Dedifferentiated amniotic fluid mesenchymal stem cell (primary cell): Measurements from ENCODE around the gene S100A5.
A peak's percentile ranks its signal among the peaks of the same experiment; 100 is the strongest.

Experiments
- DNase-seq: peaks from one replicate; pipeline ENCODE4 v3.0.0-alpha.2; 2016; ENCODE audit errors: extremely low spot score

Gene S100A5

DNA sequence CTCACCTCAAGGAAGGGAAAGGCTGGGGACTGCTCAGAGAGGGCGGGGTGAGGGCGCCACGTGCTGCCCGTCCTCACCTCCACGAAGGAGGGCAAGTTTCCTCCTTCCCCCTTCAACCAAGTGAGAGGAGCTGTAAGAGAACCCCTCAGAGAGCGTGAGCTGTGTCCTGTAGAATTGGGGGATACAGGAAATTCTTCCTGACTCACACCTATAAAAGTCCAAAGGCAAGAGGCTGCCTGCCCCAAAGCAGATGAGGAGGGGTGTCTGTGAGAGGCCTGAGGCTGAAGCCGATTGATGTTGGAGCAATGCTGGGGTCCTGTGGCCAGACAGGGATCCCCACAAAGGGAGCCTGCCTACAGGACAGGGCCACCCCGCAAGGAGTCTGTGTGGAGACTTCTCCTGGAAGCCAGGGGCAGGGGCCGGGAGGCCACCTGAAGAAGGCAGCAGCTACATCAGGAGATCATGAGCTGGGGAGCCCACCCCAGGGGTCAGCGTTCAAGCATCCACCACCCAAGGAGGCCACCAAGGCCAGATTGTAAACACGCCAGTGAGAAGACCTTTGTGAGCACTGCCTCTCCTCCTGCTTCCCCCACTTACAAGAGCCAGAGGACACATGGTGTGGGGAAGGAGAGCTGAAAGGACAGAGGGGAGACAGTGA, 32.7 kb downstream of the S100A5 start:
- no peak for DNase-seq

DNA sequence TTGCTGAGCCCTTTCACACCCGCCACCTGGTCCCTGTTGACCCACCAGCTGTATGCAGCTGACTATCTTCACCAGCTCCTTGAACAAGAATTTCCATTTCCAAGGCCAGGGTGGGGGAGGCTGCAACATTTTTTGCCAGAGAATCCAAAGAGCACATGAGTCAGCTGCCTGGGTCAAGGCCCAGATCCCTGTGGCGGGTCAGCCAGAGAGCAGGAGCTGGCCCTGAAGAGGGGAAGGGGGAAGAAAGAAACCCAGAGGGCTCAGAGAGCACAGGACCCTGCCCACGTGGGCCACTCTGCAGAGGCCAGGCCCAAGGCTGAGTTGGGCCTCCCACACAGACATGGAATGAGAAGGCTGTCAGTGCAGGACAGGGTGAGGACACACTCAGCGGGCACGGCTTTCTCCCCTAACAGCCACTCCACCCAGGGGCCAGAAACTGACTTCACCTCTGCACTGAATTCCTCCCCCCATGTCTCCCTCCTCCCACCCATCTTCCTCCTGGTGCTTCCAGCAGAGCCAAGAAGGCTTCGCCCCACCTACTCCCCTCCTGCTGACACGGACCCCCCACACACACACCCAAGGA, 33.8 kb downstream of the S100A5 start:
- DNase-seq: peak; percentile 79

DNA sequence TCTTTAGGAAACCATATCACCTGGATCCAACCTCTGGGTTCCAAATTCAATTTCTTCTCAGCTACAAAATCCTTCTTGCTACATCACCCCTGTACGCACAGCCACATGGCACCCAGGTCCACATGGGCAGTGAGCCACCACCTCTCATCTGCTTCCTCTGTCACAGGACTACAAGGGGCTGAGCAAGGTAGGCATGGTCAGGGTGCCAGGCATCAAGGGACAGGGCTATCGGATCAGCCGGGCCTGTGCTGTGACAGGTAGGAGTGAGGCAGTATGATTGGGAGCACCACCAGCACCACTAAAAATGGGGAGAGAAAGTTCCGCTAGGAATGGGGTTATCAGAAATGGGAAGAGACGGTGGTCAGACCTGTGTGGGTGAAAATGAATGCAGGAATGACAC, 34.3 kb downstream of the S100A5 start:
- no peak for DNase-seq

DNA sequence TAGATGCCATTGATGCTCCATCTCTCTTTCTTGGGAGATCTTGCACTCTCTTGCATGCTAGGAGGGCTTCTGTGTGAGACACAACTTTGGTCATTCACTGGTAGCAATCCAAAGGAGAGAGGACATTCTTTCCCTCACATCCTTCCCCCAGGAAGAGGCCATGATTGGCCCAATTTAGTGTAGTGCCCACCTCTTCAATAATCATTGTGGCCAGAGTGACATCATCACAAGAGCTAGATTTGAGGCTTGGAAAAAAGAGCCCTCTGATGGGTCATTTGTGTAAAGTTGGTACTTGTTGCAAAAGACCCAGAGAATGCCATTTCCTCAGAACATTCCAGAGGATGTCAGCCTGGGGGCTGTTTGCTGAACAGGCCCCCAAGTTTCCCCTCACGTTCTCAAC, 35.2 kb downstream of the S100A5 start:
- DNase-seq: no peak

DNA sequence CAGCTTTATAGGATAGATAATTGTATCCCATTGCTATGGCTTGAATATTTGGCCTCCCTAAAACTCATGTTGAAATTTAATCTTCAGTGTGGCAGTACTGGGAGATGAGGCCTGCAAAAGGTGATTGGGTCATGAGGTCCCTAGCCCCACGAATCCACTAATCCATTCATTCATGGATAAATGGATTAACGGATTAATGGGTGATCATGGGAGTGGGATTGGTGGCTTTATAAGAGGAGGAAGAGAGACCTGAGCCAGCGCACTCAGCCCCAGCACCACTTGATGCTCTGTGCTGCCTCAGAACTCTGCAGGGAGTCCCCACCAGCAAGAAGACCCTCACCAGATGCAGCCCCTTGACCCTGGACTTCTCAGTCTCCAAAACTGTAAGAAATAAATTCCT, 37.0 kb downstream of the S100A5 start:
- DNase-seq: no peak

DNA sequence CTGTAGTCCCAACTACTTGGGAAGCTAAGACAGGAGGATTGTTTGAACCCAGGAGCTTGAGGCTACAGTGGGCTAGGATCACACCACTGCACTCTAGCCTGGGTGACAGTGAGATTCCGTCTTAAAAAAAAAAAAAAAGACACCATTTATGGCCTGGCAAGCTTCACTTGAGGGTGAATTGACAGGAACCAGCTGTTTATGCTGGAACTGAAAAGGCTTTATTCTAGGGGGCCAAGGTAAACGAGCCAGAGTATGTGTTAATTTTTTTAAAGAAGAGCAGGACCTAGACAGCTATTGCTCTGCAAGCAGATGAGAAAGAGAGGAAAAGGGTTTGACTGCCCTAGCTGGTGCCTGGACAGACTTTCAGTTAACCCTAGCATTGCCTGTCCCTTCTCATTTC, 42.0 kb downstream of the S100A5 start:
- no peak for DNase-seq

DNA sequence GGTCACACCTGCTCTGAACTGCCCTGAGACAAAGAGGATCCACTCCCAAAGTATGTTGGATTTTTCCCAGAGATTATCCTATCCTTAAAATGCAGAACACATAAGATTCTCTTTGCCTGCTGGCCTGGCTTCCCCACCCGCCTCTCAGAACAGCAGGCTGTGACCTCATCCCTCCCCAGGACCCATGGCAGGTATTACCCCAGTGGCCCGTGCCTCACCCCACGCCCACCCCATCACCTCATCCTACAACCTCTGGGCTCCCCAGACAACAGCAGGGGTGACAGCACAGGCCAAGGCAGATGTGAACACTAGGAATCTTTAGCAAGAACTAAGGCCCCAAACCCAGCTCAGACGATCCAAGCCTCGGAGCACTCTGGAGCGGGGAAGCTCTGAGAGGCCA, 45.2 kb downstream of the S100A5 start:
- DNase-seq: no peak

DNA sequence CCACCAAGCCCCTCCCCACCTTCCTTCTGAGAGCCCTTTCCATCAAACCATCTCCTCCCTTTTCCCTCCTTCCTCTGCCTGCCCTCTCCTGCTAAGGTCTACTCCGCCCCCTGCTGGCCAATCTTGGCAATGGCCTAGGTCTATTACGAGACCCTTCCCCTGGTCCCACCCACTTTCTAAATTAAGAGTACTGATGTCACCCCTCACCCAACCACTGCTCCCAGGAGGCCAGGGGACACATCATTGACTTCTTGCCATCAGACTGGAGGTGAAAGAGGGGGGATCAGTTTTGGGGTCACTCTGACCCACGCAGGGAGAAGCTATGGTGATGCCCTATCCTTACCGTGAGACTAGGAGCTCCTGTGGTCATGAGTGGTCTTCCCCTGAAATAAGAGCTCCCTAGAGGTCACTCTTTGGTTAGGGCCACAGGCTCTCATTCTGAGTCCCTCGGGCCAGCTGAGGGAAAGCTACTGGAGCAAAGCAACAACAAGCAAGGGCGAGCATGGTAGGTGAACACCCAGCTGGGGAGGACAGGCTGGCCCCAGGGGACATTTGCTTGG, 45.7 kb downstream of the S100A5 start:
- DNase-seq: peak; percentile 64

DNA sequence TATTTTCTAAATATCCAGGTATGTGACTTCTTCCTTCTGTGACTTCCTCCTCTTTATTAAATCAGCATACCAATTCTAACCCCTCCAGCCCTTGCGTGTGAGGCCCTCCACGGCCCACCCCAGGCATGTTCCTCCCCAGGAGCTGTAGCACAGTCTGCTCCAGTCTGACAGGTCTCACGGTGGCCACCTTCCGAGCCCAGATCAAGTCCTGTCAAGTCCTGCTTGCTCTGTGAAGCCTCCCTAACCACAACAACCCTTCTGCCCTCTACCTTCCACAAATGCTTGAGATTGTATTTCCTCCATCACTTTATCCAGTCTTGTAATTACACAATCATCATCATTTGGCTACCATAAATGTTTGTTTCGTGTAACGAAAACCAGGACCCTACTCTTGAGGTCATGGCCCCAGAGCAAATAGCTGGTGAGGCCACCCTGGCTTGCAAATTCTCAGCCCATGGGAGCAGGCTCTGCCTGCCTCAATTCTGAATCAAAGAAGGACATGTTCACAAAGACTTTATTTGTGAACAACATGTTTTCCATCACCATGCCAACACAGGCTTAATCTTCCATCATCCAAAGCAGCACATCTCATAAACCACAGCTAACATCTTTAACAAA, 47.3 kb downstream of the S100A5 start:
- DNase-seq: no peak

DNA sequence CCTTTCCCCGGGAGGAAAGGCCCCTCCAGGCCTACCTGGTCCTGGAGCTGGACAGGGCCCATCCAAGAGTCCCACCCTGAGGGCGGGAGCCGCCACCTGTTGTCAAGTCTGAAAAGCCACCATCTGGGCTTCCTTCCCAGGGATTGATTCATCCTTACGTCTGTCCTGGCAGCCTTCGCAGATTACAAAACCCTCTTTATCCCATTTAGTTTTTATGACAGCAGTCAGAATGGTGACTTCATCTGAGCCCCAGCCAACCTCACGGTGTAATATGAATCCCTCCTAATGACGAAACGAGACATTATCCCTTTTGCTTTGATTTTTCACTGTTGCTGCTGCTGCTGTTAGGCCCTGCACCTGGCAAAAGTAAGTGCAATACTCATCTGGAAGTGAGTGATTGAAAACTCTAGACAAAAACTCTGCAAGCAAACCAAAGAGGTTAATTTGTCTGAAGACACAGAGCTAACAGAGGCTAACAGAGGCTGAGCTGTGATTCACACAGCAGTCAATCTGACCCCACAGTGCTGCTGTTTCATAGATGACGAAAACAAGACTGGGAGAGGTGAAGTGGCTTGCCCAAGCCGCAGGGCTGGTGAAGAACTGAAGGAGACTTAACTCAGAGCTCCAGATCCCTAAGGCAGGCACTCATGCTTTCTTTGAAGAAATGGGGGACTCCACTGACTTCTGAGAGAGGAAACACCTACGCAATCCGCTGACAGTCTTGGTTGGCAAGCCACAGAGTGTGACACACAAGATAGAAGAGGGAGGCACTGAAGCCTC, 50.3 kb downstream of the S100A5 start:
- peak; percentile 84 for DNase-seq

DNA sequence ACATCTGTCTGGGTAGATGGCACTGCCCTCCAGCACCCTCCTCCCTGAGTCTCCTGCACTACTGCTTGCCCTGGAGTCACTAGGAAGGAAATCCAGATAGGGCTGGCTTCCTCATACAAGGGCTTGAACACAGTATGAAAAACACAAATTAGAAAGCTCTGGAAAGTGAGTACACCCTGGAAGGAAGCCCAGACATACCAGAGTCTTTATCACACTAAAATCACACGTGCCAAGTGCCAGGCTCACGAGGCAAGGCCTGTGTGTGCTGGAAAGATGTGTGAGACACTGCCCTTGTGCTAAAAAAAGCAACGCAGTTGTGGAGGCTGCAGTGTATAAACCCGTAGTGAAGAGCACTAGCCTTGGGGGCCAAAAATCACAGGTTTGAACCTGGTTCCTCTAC, 52.0 kb downstream of the S100A5 start:
- DNase-seq: no peak

DNA sequence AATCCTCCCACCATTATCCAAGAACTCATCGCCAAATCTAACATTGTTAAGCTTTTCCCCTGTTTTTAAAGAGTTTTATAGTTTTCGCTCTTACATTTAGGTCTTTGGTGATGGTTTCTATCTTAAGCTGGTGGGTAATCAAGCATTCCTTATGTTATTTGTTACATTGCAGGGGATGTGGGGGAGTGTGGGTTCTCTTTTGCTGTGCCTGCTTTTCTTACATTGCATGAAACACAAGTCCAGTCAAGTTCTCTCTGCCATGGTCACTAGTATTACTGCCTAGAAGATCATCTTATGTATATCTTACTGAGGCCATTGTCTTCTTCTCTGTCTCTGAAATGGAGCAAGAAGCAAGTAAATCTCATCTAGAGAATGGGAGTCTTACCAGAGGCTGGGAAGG, 53.0 kb downstream of the S100A5 start:
- DNase-seq: no peak
